HepG2 (cell line): ENCODE data around the gene C11orf24. TPM values are rescaled to one million over a fixed set of nuclear protein-coding genes. Genes with fewer than 3 reads are reported as not detected.

Experiments
- ATF2 ChIP-seq: sonication (generic); formaldehyde crosslinking; IDR thresholded peaks from 2 replicates; pipeline ENCODE4 v1.4.0; 2020; ENCODE audit warnings: missing genetic modification reagents
- ETV5 ChIP-seq: IDR thresholded peaks from 2 replicates; pipeline ENCODE4 v1.6.1; 2018; ENCODE audit warnings: missing biosample characterization, missing genetic modification reagents, inconsistent platforms, borderline replicate concordance
- GPN1 ChIP-seq: sonication (generic); formaldehyde crosslinking; IDR thresholded peaks from 2 replicates; pipeline ENCODE4 v1.5.1; 2020; ENCODE audit warnings: missing genetic modification reagents, borderline replicate concordance
- IKZF5 ChIP-seq: IDR thresholded peaks from 2 replicates; pipeline ENCODE4 v1.6.1; 2018; ENCODE audit warnings: missing genetic modification reagents, mild to moderate bottlenecking, missing compliant biosample characterization
- KDM5B ChIP-seq: sonication (generic); formaldehyde crosslinking; IDR thresholded peaks from 2 replicates; pipeline ENCODE4 v1.4.0; 2020; ENCODE audit warnings: missing genetic modification reagents, mild to moderate bottlenecking, borderline replicate concordance
- KLF16 ChIP-seq, 2 experiments: sonication (generic) in 1 of 2; formaldehyde crosslinking in 1 of 2; IDR thresholded peaks; 2 replicates each; pipeline versions ENCODE4 v1.6.1 to v1.8.0; 2016 to 2023; ENCODE audit warnings: missing genetic modification reagents in 2 of 2, missing compliant biosample characterization in 1 of 2
- MYNN ChIP-seq: sonication (generic); formaldehyde crosslinking; IDR thresholded peaks from 2 replicates; pipeline ENCODE4 v1.4.0; 2020; ENCODE audit warnings: mild to moderate bottlenecking, low read depth, missing genetic modification reagents
- MZF1 ChIP-seq: sonication (generic); formaldehyde crosslinking; IDR thresholded peaks from 2 replicates; pipeline ENCODE4 v1.8.1; 2023; ENCODE audit warnings: mild to moderate bottlenecking, missing genetic modification reagents, borderline replicate concordance
- NFAT5 ChIP-seq: sonication (generic); formaldehyde crosslinking; IDR thresholded peaks from 2 replicates; pipeline ENCODE4 v1.4.0; 2020; ENCODE audit warnings: missing genetic modification reagents
- PREB ChIP-seq: sonication (generic); formaldehyde crosslinking; IDR thresholded peaks from 2 replicates; pipeline ENCODE4 v1.4.0; 2020; ENCODE audit warnings: missing genetic modification reagents
- RORA ChIP-seq: sonication (generic); formaldehyde crosslinking; IDR thresholded peaks from 2 replicates; pipeline ENCODE4 v1.5.0; 2020; ENCODE audit warnings: mild to moderate bottlenecking, missing genetic modification reagents, moderate library complexity
- SSRP1 ChIP-seq: IDR thresholded peaks from 2 replicates; pipeline ENCODE4 v1.6.1; 2016; ENCODE audit warnings: control low read depth
- TCF12 ChIP-seq, 2 experiments: fragments of 450-650 bp in 1 of 2; sonication (generic) in 1 of 2; formaldehyde crosslinking in 1 of 2; IDR thresholded peaks; 2 replicates each; pipeline versions ENCODE4 v1.6.1 to v1.8.0; 2017 to 2022; ENCODE audit warnings: antibody characterized with exemption in 1 of 2, mild to moderate bottlenecking in 1 of 2, missing genetic modification reagents in 1 of 2, moderate library complexity in 1 of 2
- ZFYVE20 ChIP-seq: sonication (generic); formaldehyde crosslinking; IDR thresholded peaks from 2 replicates; pipeline ENCODE4 v1.8.0; 2023; ENCODE audit warnings: low read depth, mild to moderate bottlenecking, moderate library complexity, missing genetic modification reagents, borderline replicate concordance
- ZNF136 ChIP-seq: sonication (generic); formaldehyde crosslinking; IDR thresholded peaks from 2 replicates; pipeline ENCODE4 v1.8.1; 2022; ENCODE audit warnings: low read depth, mild to moderate bottlenecking, moderate library complexity, missing genetic modification reagents
- ZNF232 ChIP-seq: sonication (generic); formaldehyde crosslinking; IDR thresholded peaks from 2 replicates; pipeline ENCODE4 v1.4.0; 2020; ENCODE audit warnings: missing genetic modification reagents, borderline replicate concordance
- ZNF414 ChIP-seq: sonication (generic); formaldehyde crosslinking; IDR thresholded peaks from 2 replicates; pipeline ENCODE4 v1.5.0; 2020; ENCODE audit warnings: missing genetic modification reagents
- ZNF569 ChIP-seq: sonication (generic); formaldehyde crosslinking; IDR thresholded peaks from 2 replicates; pipeline ENCODE4 v1.5.0; 2020; ENCODE audit warnings: mild to moderate bottlenecking, missing genetic modification reagents, moderate library complexity, borderline replicate concordance
- polyA plus RNA-seq, 8 experiments: library from polyadenylated mRNA; depleted of rRNA in 3 of 8; stranded (reverse) in 7 of 8; unstranded in 1 of 8; fragments of >200 nt; fragmentation: Illumina TruSeq in 4 of 8; extraction: Trizol in 4 of 8; gene quantifications; 2 replicates each; pipeline versions ENCODE4 v1.2.1 to v1.2.3, GENCODE V29; 2011 to 2016; ENCODE audit warnings: low read depth in 4 of 8, missing spikeins in 1 of 8, mixed read lengths in 1 of 8; ENCODE audit not compliant: insufficient read depth in 1 of 8
- total RNA-seq, 5 experiments: library from RNA; depleted of rRNA; stranded (reverse); fragments of >200 nt; fragmentation: Illumina TruSeq; extraction: Trizol; gene quantifications; 2 replicates each; pipeline ENCODE4 v1.2.3, GENCODE V29; 2016; ENCODE audit warnings: low read depth in 1 of 5

C11orf24 gene
- total and polyA plus RNA-seq, 2 of the 13 experiments (the other 11 are each of a cell fraction or from before 2014, with no cell fraction given): 52.9 to 55.5 TPM

- TF ChIP-seq NFAT5 (CRISPR knock-in tag): no peak
- no peak; the same call in 1 of the 2 replicates for TF ChIP-seq MYNN (CRISPR knock-in tag)
- no peak for TF ChIP-seq ZFYVE20 (CRISPR knock-in tag)
- no peak for TF ChIP-seq ZNF232 (CRISPR knock-in tag)
- 0 out of 2 replicates have a peak, but pooled peaks have one; percentile 33 for TF ChIP-seq MZF1 (CRISPR knock-in tag)
- TF ChIP-seq KLF16 (CRISPR knock-in tag; IDR thresholded peaks at IDR 0.05): peak in 1 of 2 experiments; percentile 88; a peak in 2 of 4 replicates
- peak; percentile 80 for TF ChIP-seq ZNF136
- no peak for TF ChIP-seq KDM5B
- TF ChIP-seq IKZF5: peak; percentile 96
- peak; percentile 89; the same call in 1 of the 2 replicates for TF ChIP-seq ZNF414 (CRISPR knock-in tag)
- peak; percentile 96 for TF ChIP-seq ETV5 (CRISPR knock-in tag)
- TF ChIP-seq SSRP1 (CRISPR knock-in tag): no peak
- peak; percentile 89 for TF ChIP-seq ATF2 (CRISPR knock-in tag)
- no peak for TF ChIP-seq TCF12 (IDR thresholded peaks at IDR 0.05)
- TF ChIP-seq TCF12 (CRISPR knock-in tag; IDR thresholded peaks at IDR 0.05): peak; percentile 82; the same call in 1 of the 2 replicates
- peak; percentile 80; the same call in 1 of the 2 replicates for TF ChIP-seq RORA (CRISPR knock-in tag)
- TF ChIP-seq ZNF569 (CRISPR knock-in tag): no peak
- no peak for TF ChIP-seq GPN1 (CRISPR knock-in tag)
- TF ChIP-seq PREB: no peak
Measured at GRCh38 chr11:68297812-68298658, 26.3 kb upstream of the C11orf24 start (continued).
